HepG2 (cell line): ENCODE data around the gene CDH22.

Experiments used
- ZNF788 ChIP-seq: sonication (generic); formaldehyde crosslinking; IDR thresholded peaks from 2 replicates; pipeline ENCODE4 v1.5.0; 2020; ENCODE audit warnings: mild to moderate bottlenecking, missing genetic modification reagents, borderline replicate concordance
- TF ChIP-seq, protein P1 (sequence below): sonication (generic); formaldehyde crosslinking; IDR thresholded peaks from 2 replicates; pipeline ENCODE4 v1.5.0; 2020; ENCODE audit warnings: mild to moderate bottlenecking, missing genetic modification reagents, moderate library complexity
- TF ChIP-seq, protein P2 (sequence below), 2 experiments: IDR thresholded peaks; 2 replicates each; pipeline ENCODE4 v1.6.1; 2011 to 2012; ENCODE audit warnings: low read length in 2 of 2, borderline replicate concordance in 1 of 2, low read depth in 1 of 2, mild to moderate bottlenecking in 1 of 2, moderate library complexity in 1 of 2

GRCh38 chr20:46353500-46354206 lies 45.4 kb upstream of the CDH22 start:
- no peak; the same call in 1 of the 2 replicates for TF ChIP-seq ZNF788 (CRISPR knock-in tag)
- TF ChIP-seq, protein P1, sequence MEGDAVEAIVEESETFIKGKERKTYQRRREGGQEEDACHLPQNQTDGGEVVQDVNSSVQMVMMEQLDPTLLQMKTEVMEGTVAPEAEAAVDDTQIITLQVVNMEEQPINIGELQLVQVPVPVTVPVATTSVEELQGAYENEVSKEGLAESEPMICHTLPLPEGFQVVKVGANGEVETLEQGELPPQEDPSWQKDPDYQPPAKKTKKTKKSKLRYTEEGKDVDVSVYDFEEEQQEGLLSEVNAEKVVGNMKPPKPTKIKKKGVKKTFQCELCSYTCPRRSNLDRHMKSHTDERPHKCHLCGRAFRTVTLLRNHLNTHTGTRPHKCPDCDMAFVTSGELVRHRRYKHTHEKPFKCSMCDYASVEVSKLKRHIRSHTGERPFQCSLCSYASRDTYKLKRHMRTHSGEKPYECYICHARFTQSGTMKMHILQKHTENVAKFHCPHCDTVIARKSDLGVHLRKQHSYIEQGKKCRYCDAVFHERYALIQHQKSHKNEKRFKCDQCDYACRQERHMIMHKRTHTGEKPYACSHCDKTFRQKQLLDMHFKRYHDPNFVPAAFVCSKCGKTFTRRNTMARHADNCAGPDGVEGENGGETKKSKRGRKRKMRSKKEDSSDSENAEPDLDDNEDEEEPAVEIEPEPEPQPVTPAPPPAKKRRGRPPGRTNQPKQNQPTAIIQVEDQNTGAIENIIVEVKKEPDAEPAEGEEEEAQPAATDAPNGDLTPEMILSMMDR (CRISPR knock-in tag), result no peak
- TF ChIP-seq, protein P2, sequence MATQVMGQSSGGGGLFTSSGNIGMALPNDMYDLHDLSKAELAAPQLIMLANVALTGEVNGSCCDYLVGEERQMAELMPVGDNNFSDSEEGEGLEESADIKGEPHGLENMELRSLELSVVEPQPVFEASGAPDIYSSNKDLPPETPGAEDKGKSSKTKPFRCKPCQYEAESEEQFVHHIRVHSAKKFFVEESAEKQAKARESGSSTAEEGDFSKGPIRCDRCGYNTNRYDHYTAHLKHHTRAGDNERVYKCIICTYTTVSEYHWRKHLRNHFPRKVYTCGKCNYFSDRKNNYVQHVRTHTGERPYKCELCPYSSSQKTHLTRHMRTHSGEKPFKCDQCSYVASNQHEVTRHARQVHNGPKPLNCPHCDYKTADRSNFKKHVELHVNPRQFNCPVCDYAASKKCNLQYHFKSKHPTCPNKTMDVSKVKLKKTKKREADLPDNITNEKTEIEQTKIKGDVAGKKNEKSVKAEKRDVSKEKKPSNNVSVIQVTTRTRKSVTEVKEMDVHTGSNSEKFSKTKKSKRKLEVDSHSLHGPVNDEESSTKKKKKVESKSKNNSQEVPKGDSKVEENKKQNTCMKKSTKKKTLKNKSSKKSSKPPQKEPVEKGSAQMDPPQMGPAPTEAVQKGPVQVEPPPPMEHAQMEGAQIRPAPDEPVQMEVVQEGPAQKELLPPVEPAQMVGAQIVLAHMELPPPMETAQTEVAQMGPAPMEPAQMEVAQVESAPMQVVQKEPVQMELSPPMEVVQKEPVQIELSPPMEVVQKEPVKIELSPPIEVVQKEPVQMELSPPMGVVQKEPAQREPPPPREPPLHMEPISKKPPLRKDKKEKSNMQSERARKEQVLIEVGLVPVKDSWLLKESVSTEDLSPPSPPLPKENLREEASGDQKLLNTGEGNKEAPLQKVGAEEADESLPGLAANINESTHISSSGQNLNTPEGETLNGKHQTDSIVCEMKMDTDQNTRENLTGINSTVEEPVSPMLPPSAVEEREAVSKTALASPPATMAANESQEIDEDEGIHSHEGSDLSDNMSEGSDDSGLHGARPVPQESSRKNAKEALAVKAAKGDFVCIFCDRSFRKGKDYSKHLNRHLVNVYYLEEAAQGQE (IDR thresholded peaks at IDR 0.05; ENCODE audit: borderline replicate concordance in 1 of 2, low read depth in 1 of 2, low read length in 2 of 2), result no peak
